NCI-H82 (cell line): ENCODE results near the gene GABBR2.
A peak's percentile ranks its signal among the peaks of the same experiment; 100 is the strongest.
"Not testable (repeated sequence)": the region's sequence is repeated elsewhere in the genome, so short reads cannot be mapped to it uniquely, and the experiment has no call there.

Experiments
- DNase-seq: peaks from one replicate; lab custom pipeline; 2025; lab: John Stamatoyannopoulos, UW

GABBR2 gene

DNA sequence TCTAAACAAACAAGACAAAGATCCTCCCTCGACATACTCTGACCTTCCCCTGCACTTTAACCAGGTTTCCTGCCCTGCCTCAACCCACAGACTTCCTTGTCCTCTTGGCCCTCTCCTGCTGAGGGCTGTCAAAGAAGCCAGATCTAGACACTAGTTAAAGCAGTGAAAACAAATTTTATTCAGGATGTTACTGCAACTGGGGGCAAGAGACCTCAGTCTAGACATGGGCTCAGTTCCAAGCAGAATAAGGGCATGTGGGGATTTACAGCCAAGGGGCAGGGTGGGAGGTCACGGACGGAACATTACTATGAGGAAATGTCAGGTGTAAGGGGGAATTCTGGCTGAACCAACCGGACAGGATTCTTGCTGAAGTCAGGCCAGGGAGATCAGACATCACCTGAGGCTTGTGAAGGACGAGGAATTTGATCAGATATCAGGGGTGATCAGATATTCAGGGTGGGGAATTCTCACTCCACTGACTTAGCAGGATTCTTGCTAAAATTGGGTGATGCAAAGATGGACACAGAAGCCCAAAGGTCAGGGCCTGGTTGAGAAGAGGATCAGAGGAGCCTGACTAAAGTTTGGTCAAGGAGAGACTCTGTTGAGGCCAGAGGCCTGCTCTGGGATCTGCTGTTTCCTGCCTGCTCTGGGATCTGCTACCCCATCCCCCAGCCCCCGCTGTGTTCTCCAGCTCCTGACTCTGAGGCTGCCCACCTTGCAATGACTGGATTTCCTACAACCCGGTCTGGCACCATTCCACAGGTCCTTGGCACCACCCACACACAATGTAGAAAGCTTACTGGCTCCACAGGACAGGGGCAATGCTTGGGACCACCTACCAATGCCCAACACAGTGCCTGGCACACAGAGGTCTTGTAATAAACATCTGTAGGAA lies 21.5 kb downstream of the GABBR2 start:
- no peak for DNase-seq

DNA sequence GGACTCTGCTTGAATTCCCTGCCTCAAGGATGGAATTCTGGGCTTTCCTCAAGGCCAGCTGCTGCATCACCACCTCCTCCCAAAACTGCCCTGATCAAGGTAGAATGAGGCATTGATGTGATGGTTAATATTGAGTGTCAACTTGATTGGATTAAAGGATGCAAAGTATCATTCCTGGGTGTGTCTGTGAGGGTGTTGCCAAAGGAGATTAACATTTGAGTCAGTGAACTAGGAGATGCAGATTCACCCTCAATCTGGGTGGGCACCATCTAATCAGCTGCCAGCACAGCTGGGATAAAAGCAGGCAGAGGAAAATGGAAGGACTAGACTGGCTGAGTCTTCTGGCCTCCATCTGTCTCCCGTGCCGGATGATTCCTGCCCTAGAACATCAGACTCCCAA lies 23.9 kb downstream of the GABBR2 start:
- peak; percentile 67 for DNase-seq

DNA sequence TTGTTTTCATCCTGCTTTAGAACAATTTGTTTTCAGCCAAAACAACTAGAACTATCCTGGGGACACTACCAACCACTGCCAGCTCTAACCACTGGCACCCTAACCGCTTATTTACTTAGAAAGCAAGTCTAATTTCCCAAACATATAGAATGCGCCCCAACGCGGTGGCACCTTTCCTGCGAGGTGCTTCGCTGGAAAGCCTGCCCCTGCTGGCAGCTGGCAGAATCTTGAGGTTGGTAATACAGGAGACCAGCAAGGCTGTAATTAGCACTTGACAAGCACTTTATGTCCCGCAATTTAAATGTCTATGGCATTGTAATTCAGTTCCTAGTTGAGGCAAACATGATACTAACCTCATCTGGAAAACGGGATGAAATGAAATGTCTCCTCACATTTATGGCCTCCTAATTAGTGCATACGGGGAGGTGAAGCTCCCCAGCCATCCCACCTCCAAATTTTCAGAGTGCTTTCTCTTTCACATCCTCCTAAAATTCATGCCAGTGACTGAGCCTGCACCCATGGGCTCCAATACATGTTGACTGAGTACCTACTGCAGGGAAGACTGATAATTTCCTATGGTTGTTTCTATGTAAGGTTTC lies 30.4 kb downstream of the GABBR2 start:
- DNase-seq: peak; percentile 11

DNA sequence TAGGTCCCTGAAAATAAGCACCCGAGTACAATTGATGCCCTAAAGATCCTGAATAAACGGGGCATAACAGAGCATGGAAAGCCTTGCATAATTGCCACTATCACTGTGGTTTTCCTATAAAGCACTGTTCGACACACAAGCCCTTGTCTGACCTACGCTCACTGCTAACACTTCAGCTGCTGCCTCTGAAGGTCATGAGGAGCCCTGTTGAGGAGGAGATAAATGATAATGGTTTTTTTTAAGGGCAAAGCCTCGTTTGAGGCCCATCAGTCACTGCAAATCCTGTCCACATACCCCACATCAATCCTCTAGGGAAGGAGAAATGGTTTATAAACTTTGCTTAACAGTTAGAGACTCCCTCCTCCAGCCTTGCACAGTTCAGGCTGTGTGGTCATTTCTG lies 35.1 kb downstream of the GABBR2 start:
- DNase-seq: no peak

DNA sequence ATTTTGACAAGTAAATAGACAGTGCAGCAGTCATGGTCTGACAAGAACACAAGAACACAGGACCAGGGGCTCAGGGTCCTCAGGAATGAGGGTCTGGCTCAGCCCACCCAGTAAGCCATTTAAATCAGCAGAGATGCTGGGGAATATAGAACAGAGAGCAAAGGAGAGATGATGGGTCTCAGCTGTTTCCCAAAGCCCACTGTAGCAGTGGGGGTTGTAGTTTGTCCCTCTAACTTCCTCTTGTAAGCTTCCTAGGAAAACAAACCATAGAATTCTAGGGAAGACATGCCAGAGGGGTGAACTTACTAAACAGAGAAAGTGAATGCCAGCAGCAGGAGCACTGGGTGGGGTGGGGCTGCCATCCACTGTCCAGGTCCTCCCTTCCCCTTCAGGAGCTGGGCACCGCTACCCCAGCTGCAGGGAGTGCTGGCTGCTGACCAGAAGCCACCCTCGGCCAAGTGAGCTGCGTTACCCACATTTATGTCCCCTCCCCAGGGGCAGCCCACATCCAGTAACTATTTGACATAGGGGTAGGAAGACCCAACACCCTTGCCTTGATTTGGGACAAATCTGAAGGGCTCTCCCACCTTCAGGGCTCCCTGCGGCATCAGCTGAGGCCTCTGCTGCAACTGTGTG lies 41.6 kb downstream of the GABBR2 start:
- no peak for DNase-seq

DNA sequence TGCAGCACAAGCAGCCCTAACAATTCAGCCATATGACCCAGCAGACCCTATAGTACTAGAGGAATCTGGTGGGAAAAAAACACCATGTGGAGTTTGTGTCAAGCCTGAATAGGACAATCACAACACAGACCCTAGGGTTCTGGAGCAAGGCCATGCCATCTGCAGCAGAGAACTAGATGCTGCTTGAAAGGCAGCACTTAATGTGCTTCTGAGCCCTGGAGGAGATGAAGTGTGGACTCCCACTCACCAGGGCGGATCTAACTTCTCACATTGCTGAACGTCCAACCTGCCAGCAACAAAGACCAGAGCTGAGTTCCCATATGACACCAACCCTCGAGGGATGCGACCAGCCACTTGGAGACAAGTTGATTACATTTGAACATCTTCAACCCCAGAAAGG lies 43.2 kb downstream of the GABBR2 start:
- DNase-seq: no peak

GRCh38 chr9:98660541-98660940 lies 48.2 kb downstream of the GABBR2 start:
- no peak for DNase-seq

- no peak for DNase-seq
Measured at GRCh38 chr9:98658951-98659351, 49.8 kb downstream of the GABBR2 start.

- no peak for DNase-seq
Measured at GRCh38 chr9:98657897-98658296, 50.8 kb downstream of the GABBR2 start.

GRCh38 chr9:98656511-98656910 lies 52.2 kb downstream of the GABBR2 start:
- no peak for DNase-seq

- not testable (repeated sequence) for DNase-seq
Measured at GRCh38 chr9:98655428-98655827, 53.3 kb downstream of the GABBR2 start.

- no peak for DNase-seq
Measured at GRCh38 chr9:98654247-98654646, 54.5 kb downstream of the GABBR2 start.

- no peak for DNase-seq
Measured at GRCh38 chr9:98652741-98653140, 56.0 kb downstream of the GABBR2 start.

- DNase-seq: no peak
Measured at GRCh38 chr9:98652302-98652701, 56.4 kb downstream of the GABBR2 start.

- DNase-seq: no peak
Measured at GRCh38 chr9:98647236-98647635, 61.5 kb downstream of the GABBR2 start.

DNA sequence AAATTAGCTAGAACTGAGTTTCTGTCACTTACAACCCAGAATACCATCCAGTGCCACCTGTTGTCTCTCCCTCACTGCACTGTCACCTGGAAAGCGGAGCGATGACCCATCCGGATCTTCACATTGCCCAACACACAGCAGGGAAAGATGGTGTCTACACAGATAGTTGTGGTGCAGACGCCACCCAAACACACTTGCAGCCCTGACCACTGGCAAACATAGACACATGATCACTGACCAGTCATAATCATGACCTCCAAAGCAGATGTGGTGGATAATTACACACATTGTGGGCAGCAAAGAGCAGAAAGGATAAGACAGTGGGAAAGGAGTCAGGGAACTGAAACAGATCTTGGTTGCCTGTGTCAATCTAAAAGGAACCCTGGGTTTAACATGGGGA lies 64.7 kb downstream of the GABBR2 start:
- DNase-seq: no peak

- DNase-seq: no peak
Measured at GRCh38 chr9:98642661-98643312, 65.9 kb downstream of the GABBR2 start.

GRCh38 chr9:98641695-98642094 lies 67.0 kb downstream of the GABBR2 start:
- DNase-seq: no peak

- DNase-seq: no peak
Measured at GRCh38 chr9:98640394-98640793, 68.3 kb downstream of the GABBR2 start.

GRCh38 chr9:98639133-98639532 lies 69.6 kb downstream of the GABBR2 start:
- peak; percentile 43 for DNase-seq

DNA sequence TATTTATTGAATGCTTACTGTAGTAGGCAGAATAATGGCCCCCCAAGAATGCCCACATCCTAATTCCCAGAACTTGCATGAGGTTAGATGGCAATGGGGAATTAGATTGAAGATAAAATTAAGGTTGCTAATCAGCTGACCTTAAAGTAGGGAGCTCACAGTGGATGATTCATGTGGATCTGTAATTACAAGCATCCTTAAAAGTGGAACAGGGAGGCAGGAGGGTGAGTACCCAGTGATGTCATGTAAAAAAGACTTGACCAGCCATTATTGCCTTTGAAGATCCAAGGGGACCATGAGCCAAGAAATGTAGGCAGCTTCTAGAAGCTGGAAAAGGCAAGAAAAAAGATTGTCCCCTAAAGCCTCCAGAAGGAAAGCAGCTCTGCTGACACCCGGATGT lies 71.4 kb downstream of the GABBR2 start:
- no peak for DNase-seq

- no peak for DNase-seq
Measured at GRCh38 chr9:98635374-98635773, 73.4 kb downstream of the GABBR2 start.
